ENCODE measurements around the gene ANKRD65.
A peak's percentile ranks its signal among the peaks of the same experiment; 100 is the strongest.
"Not testable (repeated sequence)": the region's sequence is repeated elsewhere in the genome, so short reads cannot be mapped to it uniquely, and the experiment has no call there.

Gene ANKRD65

DNA sequence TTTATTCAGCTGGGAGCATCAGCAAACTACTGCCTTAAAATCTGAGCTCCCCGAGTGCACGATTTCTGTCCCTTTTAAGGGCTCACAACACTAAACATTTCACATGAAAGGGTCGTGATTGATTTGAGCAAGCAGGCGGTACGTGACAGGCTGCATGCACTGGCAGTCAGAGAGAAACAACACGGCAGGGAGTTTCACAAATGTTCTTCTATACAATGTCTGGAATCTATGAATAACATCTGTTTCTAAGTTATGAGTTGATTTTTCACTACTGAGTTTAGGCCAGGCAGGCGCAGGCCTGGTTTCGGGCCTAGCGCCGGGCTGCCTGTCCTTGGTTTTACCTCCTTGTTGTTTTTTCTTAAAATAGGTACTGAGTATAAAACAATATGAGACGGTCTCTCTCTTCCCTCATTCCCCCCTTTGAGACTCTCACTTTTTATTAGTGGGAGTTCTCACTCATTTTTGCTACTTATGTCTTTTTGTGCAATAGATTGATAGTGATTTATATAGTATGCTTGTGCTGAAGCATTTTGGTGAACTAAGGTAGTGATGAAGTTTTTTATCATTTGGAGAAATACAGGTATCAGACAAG, 8.7 kb downstream of the ANKRD65 start:
- DNase-seq = peak; percentile 56

- DNase-seq = no peak
Observed at GRCh38 chr1:1411626-1412025, 9.4 kb downstream of the ANKRD65 start.

- not testable (repeated sequence) for DNase-seq
Observed at GRCh38 chr1:1410238-1410637, 10.8 kb downstream of the ANKRD65 start.

GRCh38 chr1:1407636-1408318, 13.3 kb downstream of the ANKRD65 start:
- DNase-seq = peak; percentile 42

GRCh38 chr1:1406821-1407635, 14.0 kb downstream of the ANKRD65 start, which contains the start of gene MRPL20:
Gene MRPL20 (minus strand): TSS chr1:1407293. CDS start chr1:1407217, 76 bp downstream.
- DNase-seq = peak; percentile 96

- no peak for DNase-seq
Observed at GRCh38 chr1:1406101-1406820, 14.8 kb downstream of the ANKRD65 start.

DNA sequence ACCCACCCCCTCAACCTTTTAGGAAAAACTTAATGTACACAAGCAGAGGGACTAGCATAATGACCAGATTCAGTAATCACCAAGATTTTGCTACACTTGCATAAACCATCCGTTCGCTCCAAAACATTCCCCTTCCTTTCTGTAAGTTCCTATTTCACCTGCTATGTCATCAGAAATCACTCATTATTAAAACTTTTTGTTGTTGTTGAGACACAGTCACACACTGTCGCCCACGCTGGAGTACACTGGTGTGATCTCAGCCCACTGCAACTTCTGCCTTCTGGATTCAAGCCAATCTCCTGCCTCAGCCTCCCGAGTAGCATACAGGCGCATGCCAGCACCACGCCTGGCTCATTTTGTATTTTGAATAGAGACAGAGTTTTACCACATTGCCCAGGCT, 17.4 kb downstream of the ANKRD65 start:
- DNase-seq = no peak

GRCh38 chr1:1402901-1403392, 18.1 kb downstream of the ANKRD65 start:
- DNase-seq = not testable (repeated sequence)

GRCh38 chr1:1402072-1402900, 18.8 kb downstream of the ANKRD65 start:
- DNase-seq = peak; percentile 53

DNA sequence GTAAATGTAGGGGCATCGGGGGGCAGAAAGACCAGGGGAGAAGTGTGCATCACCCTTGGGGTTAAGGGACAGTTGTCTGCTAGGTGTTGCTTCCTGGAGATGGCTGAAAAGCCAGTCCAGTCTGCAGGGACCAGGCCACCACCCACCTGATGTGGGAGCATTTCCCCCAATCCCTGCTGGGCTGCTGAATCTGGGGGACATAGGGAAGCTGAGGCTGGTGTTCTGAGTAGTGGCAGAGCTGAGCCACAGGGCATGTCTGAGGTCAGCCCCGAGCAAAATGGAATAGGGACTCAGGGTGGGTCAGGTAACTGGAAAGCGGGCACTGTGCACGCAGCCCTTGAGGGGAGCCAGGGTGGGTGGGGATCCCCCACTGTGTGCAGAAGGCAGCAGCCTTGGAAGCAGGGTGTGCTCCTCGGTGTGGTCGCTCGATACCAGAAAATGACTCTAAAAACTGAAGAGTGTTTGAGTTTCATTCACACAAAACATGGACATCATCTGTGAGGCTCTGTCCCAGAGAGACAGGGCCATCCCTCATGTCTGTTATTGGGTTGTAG, 19.5 kb downstream of the ANKRD65 start:
- DNase-seq = no peak

DNA sequence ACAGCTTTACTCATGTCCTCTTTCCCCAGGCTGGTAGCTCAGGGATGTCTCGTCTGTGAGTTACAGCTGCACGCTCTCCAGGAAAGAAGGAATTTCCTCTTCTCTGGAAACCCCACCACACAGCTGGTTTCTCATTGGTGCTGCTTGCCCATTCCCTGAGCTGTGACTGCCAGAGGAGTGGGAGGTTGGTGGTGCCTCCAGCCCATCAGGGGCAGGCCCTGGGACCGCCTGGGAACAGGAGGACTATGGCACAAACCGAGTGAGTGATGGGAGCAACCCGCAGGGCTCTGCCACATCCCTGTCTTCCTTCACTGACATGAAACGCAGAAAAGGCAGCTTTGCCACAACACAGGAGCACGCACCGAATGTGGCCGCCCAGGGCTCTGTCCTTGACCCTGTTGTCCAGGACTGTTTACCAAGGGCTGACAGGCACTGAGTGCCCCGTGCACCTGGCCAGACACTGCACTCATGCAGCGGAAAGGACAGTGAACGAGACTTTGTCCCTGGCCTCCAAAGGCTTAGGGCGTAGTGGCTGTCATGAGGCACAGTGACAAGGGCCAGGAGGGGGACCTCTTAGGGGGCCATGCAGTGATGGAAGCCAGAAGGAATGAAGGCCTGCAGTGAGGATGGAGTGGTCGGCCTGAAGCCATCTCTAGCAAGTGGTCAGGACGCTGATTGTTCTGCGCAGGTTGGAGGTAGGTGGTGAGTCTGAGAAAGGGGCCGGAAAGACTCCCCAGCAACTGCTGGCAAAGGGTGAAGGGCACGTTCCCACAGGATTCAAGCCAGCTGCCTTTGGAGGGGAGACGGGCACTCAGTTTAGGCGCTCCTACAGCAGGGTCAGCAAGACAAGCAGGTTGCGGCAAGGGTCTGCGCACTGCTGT, 20.3 kb downstream of the ANKRD65 start:
- DNase-seq = no peak

DNA sequence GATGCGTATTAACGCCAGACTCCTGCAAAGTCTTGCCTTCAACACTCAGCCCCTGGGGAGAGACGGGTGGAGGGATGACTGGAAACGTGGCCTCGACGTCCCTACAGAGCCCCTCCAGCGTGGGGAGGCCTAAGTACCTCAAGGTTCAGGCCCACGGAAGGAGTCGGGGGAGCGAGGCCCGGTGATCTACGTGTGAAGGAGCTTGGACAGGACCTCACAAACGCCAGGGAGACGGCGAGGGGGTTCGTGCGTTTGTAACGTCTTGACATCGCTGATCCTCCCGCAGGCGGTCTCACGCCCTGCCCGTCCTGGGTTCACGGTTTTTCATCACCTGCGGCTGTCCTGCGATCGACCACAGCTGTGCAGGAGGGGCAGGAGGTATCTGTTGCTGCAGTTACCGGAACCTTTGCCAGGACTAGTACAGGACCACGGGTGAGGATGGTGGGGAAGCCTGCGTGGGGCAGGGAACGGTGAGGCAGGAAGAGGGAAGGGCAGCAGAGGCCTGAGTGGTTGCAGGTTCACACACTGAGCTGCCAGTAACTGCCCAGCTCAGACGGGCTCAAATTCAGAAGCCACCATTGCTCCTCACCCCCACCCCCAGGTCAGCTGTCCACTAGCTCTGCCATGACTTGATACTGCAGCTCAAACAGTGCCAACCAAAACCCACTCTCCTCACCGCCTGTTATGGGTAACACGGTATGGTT, 21.1 kb downstream of the ANKRD65 start:
- peak; percentile 13 for DNase-seq

DNA sequence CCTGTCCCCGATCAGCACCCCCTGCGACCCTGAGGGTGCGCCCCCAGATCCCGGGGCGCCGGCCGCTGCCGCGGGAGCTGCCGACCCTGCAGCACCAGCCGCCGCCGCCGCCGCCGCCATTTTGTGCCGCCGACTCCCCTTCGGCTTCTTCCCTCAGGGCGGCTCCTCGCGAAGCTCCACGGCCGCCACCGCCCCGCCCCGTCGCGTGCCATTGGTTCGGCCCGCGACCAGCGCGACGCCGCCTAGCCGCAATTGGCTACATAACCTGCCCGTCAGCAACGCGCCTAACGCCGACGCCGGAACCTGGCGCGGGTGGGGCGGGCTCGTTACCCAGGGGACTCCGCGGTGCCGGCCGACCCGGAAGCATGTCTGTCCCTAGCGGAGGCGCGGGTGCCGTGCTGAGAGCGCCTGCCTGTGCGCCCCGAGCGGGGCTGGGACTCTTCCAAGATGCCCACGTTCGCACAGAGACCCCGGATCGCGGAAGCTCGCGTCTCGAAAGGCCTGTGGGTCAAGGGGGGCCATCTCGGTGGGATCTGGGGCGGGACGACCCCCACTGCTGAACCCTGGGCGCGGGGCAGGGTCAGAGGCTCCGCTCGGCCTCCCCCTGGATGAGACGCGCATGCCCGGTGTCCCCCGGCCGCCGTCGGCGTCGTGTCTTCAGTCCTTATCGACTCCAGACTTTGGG, 21.7 kb downstream of the ANKRD65 start, which contains the start of gene CCNL2:
TSS of gene CCNL2 (minus strand) at position 149 of the 685 bp plus-strand sequence. CDS start at position 120, 29 bp downstream.
- DNase-seq = peak; percentile 100

DNA sequence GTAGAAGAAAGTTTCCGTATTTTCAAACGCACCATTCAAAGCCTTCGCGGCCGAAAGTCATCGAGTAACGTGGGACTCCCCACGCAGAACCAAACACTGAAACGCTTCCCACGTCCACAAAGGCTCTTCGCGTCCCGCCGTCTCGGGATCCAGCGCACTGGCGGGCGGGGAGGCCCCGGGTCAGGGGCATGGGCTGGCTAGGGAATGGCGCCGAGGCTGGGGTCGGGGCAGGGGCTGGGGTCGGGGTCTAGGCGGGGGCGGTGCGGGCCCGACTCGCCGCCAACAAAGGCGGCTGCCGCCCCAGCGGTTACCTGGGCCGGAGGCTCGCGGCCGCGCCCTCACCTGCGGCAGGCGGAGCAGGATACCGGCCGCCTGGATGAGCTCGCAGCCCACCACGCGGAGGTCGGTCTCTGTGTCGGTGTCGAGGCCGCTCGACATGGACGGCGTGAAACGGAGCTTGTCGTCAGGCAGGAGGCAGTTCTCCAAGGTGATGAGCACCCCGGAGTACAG, 22.3 kb downstream of the ANKRD65 start:
- DNase-seq = no peak

- no peak for DNase-seq
Observed at GRCh38 chr1:1397839-1398523, 23.1 kb downstream of the ANKRD65 start.

DNA sequence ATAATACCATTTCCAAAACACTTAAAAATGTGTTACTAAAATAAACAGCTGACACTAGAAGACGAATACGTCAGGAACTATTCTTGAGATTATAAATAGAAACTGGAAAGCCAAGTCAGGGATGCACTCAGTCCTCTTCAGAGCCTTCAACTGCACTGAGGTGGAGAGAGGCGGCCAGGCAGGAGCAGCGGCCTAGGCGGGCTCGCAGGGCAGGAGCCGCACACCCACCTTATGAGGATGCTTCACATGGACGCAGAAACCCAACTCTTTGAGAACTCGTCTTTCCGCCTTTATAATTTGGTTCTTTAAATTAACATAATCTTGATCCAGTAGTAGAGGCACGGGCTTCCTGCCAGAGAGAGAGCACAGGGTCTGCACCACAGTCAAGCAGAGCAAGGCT, 25.9 kb downstream of the ANKRD65 start:
- DNase-seq = no peak

DNA sequence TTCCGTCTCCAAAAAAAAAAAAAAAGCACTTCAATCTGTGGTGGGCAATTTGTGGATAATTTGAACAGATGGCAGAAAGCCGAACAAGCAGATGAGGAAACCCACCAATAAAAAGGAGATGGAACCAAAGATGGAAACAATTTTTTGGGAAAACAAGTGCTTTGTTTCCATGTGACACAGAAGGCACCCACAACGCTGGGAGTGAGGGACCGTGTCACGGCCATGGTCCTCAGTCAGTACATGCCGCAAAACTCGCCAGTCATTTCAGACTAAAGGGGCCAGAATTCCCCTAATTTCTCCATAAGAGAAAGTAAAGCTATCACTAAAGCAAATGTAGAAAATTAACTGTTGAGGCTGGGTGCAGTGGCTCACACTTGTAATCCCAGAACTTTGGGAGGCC, 27.0 kb downstream of the ANKRD65 start:
- no peak for DNase-seq

DNA sequence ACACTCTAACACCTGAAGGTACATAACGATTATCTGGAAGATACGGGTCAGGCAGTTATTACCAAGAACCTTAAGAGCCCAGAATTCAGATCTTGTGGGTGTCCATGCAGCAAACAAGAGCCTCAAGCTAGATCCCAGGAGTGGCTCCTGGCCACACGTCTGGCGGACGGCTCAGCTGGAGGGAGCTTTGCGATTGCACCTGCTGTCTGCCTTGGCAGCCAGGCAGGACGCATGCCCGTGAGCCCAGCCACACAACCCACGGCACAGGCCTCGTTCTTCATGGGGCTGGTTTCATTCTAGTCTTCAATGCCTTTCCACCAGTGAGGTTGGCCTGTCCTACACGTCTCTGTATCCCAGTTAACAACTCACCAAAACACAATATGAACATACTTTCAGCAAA, 27.6 kb downstream of the ANKRD65 start:
- no peak for DNase-seq

Data from stimulated activated CD4-positive, alpha-beta T cell treated with anti-CD3 and anti-CD28 coated beads, Interleukin-1b, Interleukin-23, amount 100 ng/mL, for 48 hours (primary cell).